HEK293 (cell line): ENCODE results near the gene ACSS2.
A peak's percentile ranks its signal among the peaks of the same experiment; 100 is the strongest.

ENCODE experiments used
- CTCF ChIA-PET: fragments of 350-600 bp; formaldehyde crosslinking; extraction: SDS; loops from one replicate; lab custom pipeline; 2021; ENCODE audit warnings: antibody characterized with exemption; lab: Yijun Ruan, JAX
- POLR2A ChIA-PET: fragments of 300-600 bp; formaldehyde crosslinking; extraction: SDS; loops from one replicate; lab custom pipeline; 2020; ENCODE audit warnings: antibody characterized with exemption, inconsistent platforms; lab: Yijun Ruan, JAX
- H3K27ac ChIP-seq: fragments of 200-500 bp; sonication (Bioruptor generic); 2 replicates; pipeline ENCODE4 v1.5.1; 2014; ENCODE audit warnings: low read depth, low read length, control low read depth, inconsistent platforms; ENCODE audit errors: extremely low read depth
- H3K36me3 ChIP-seq, 2 experiments: fragments of 200-500 bp in 1 of 2; sonication (Bioruptor generic) in 1 of 2; 1 replicate in 1 of 2; 2 replicates in 1 of 2; pipeline ENCODE4 v1.5.1; 2014 to 2017; ENCODE audit warnings: inconsistent platforms in 2 of 2, low read length in 2 of 2; ENCODE audit not compliant: control insufficient read depth in 2 of 2, insufficient read depth in 1 of 2
- H3K4me1 ChIP-seq: fragments of 200-500 bp; sonication (Bioruptor generic); 2 replicates; pipeline ENCODE4 v1.5.1; 2014; ENCODE audit warnings: mild to moderate bottlenecking, low read length, inconsistent platforms; ENCODE audit not compliant: control insufficient read depth, insufficient read depth
- H3K4me3 ChIP-seq: 2 replicates; pipeline ENCODE4 v1.5.1; 2011; ENCODE audit warnings: low read depth, mild to moderate bottlenecking, control low read depth, low read length, moderate library complexity
- H3K9me3 ChIP-seq: fragments of 200-500 bp; sonication (Bioruptor generic); 2 replicates; pipeline ENCODE4 v1.5.1; 2014; ENCODE audit warnings: low read depth, low read length, inconsistent platforms; ENCODE audit not compliant: control insufficient read depth, insufficient read depth
- KLF9 ChIP-seq: fragments of 450-650 bp; formaldehyde crosslinking; IDR thresholded peaks from 2 replicates; pipeline ENCODE4 v1.5.1; 2016; ENCODE audit warnings: missing biosample characterization, missing genetic modification characterization, low read depth
- OVOL3 ChIP-seq: fragments of 450-650 bp; formaldehyde crosslinking; IDR thresholded peaks from 2 replicates; pipeline ENCODE4 v1.5.1; 2016; ENCODE audit warnings: missing biosample characterization, missing genetic modification characterization
- REPIN1 ChIP-seq: fragments of 450-650 bp; formaldehyde crosslinking; IDR thresholded peaks from 2 replicates; pipeline ENCODE4 v1.5.1; 2017; ENCODE audit warnings: missing biosample characterization, missing genetic modification characterization, low read depth
- SP2 ChIP-seq: fragments of 450-650 bp; formaldehyde crosslinking; IDR thresholded peaks from 2 replicates; pipeline ENCODE4 v1.5.1; 2016; ENCODE audit warnings: missing biosample characterization, missing genetic modification characterization
- TSHZ1 ChIP-seq: fragments of 450-650 bp; formaldehyde crosslinking; IDR thresholded peaks from 2 replicates; pipeline ENCODE4 v1.5.1; 2016; ENCODE audit warnings: missing biosample characterization, missing genetic modification characterization, borderline replicate concordance
- ZBTB10 ChIP-seq: fragments of 450-650 bp; formaldehyde crosslinking; IDR thresholded peaks from 2 replicates; pipeline ENCODE4 v1.5.1; 2016; ENCODE audit warnings: missing biosample characterization, missing genetic modification characterization
- ZBTB48 ChIP-seq: fragments of 450-650 bp; formaldehyde crosslinking; IDR thresholded peaks from 2 replicates; pipeline ENCODE4 v1.5.1; 2016; ENCODE audit warnings: missing biosample characterization, missing genetic modification characterization
- ZFP69B ChIP-seq: fragments of 450-650 bp; formaldehyde crosslinking; IDR thresholded peaks from 2 replicates; pipeline ENCODE4 v1.5.1; 2016; ENCODE audit warnings: missing biosample characterization, missing genetic modification characterization
- ZNF112 ChIP-seq: fragments of 450-650 bp; formaldehyde crosslinking; IDR thresholded peaks from 2 replicates; pipeline ENCODE4 v1.5.0; 2017; ENCODE audit warnings: missing biosample characterization, missing genetic modification characterization
- ZNF146 ChIP-seq: fragments of 450-650 bp; formaldehyde crosslinking; IDR thresholded peaks from 2 replicates; pipeline ENCODE4 v1.5.1; 2016; ENCODE audit warnings: missing biosample characterization, missing genetic modification characterization
- ZNF16 ChIP-seq: fragments of 450-650 bp; formaldehyde crosslinking; IDR thresholded peaks from 2 replicates; pipeline ENCODE4 v1.5.1; 2016; ENCODE audit warnings: low read depth, missing biosample characterization, missing genetic modification characterization
- ZNF311 ChIP-seq: fragments of 450-650 bp; formaldehyde crosslinking; IDR thresholded peaks from 2 replicates; pipeline ENCODE4 v1.5.1; 2017; ENCODE audit warnings: missing biosample characterization, missing genetic modification characterization, borderline replicate concordance
- ZNF366 ChIP-seq: fragments of 450-650 bp; formaldehyde crosslinking; conservative IDR thresholded peaks from 2 replicates; pipeline ENCODE4 v1.5.1; 2016; ENCODE audit warnings: missing biosample characterization, missing genetic modification characterization
- ZNF501 ChIP-seq: fragments of 450-650 bp; formaldehyde crosslinking; IDR thresholded peaks from 2 replicates; pipeline ENCODE4 v1.5.1; 2016; ENCODE audit warnings: missing biosample characterization, missing genetic modification characterization
- ZNF560 ChIP-seq: fragments of 450-650 bp; formaldehyde crosslinking; IDR thresholded peaks from 2 replicates; pipeline ENCODE4 v1.5.1; 2017; ENCODE audit warnings: missing biosample characterization, missing genetic modification characterization, borderline replicate concordance
- ZNF585B ChIP-seq: fragments of 450-650 bp; formaldehyde crosslinking; IDR thresholded peaks from 2 replicates; pipeline ENCODE4 v1.5.1; 2016; ENCODE audit warnings: missing biosample characterization, missing genetic modification characterization
- ZNF621 ChIP-seq: fragments of 450-650 bp; formaldehyde crosslinking; IDR thresholded peaks from 2 replicates; pipeline ENCODE4 v1.5.1; 2017; ENCODE audit warnings: missing biosample characterization, missing genetic modification characterization
- ZNF626 ChIP-seq: fragments of 450-650 bp; sonication (Bioruptor Pico); formaldehyde crosslinking; IDR thresholded peaks from 2 replicates; pipeline ENCODE4 v1.5.1; 2018; ENCODE audit warnings: missing biosample characterization, missing genetic modification characterization, inconsistent platforms
- ZNF785 ChIP-seq: fragments of 450-650 bp; formaldehyde crosslinking; IDR thresholded peaks from 2 replicates; pipeline ENCODE4 v1.5.1; 2016; ENCODE audit warnings: missing biosample characterization, missing genetic modification characterization
- ZNF843 ChIP-seq: fragments of 450-650 bp; formaldehyde crosslinking; IDR thresholded peaks from 2 replicates; pipeline ENCODE4 v1.5.1; 2016; ENCODE audit warnings: missing biosample characterization, missing genetic modification characterization
- TF ChIP-seq, protein P1 (sequence below): fragments of 450-650 bp; formaldehyde crosslinking; IDR thresholded peaks from 2 replicates; pipeline ENCODE4 v1.5.1; 2016; ENCODE audit warnings: missing biosample characterization, missing genetic modification characterization

Gene ACSS2

DNA sequence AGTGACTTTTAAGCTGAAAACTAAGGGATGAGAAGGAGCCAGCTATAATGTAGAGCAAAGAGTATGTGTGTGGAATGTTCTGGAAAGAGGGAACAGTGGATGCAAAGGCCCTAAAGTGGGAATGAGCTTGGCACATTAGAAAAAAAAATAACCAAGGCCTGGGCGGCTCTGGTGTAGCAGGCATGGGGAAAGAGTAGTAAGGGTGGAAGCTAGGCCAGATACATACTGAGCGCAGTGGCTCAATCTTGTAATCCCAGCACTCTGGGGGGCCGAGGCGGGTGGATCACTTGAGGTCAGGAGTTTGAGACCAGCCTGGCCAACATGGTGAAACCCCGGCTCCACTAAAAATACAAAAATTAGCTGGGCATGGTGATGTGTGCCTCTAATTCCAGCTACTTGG lies 12.2 kb upstream of the ACSS2 start:
- H3K27ac ChIP-seq: no peak overlapping the region
- CTCF ChIA-PET: interaction anchor here (0.5 to 1.2 kb wide), 4 partner anchors 232 to 1029 kb away, joined by 3 to 5 read pairs (median 3); no protein-coding TSS in a partner anchor
- no peak overlapping the region for H3K4me3 ChIP-seq
- H3K4me1 ChIP-seq: no peaks in the 10 kb centered on the region
- H3K9me3 ChIP-seq: no peaks in the 10 kb centered on the region
- TF ChIP-seq ZNF560 (tag by site-specific recombination) (no peak), ZNF501 (tag by site-specific recombination) (no peak), ZNF626 (tag by site-specific recombination) (no peak), ZBTB10 (tag by site-specific recombination) (no peak), ZNF585B (tag by site-specific recombination) (no peak), KLF9 (no peak), ZFP69B (tag by site-specific recombination) (no peak)
- POLR2A ChIA-PET: interaction anchor here (0.5 to 1.1 kb wide), 4 partner anchors 12 to 1245 kb away, joined by 3 to 5 read pairs (median 4); no protein-coding TSS in a partner anchor
- H3K36me3 ChIP-seq: peaks cover 0 to 50% of the 10 kb centered on the region in 2 experiments; a peak in 2 of 3 replicates

DNA sequence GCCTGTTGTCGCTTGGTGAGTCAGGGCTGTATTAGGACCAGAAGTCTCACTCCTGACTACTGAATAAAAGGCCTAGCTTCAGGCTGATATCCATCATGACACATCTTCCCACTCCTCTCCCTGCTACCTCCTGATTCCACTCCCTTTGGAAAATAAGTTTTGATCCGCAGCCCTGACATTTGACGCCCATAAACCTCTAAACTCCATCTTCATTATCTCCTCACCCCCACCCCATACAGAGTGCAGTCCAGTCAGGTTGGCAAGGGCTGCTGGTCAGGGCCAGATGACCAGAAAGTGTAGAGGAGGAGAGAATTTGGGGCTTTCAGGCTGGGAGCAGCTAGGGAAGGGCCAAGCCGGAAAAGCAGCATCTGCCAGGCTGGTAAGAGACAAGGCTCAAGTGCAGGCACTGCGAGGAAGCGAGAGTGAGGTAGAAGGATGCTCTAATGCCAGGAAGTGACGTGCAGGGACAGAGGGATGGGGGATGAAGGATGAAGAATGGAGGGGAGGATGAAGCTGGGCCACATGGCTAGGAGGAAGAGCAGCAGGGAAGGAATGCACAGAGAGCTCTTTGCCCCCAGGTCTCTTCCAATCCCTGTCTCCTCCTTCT lies 5.0 kb upstream of the ACSS2 start:
- H3K27ac ChIP-seq: no peak overlapping the region
- CTCF ChIA-PET: interaction anchor here (0.7 to 1.8 kb wide), 3 partner anchors 15 to 481 kb away, joined by 3 to 6 read pairs (median 6); no protein-coding TSS in a partner anchor
- H3K9me3 ChIP-seq: no peaks in the 10 kb centered on the region
- peaks cover 3% of the 10 kb centered on the region; the same call in 1 of the 2 replicates for H3K4me1 ChIP-seq
- H3K36me3 ChIP-seq: peaks cover 0 to 11% of the 10 kb centered on the region in 2 experiments; a peak in 1 of 3 replicates
- no peak for TF ChIP-seq OVOL3 (tag by site-specific recombination)
- TF ChIP-seq ZNF366 (tag by site-specific recombination): peak; percentile 58; the same call in 1 of the 2 replicates
- no peak for TF ChIP-seq ZNF16 (tag by site-specific recombination)
- no peak for TF ChIP-seq ZBTB48 (tag by site-specific recombination)
- POLR2A ChIA-PET: no interaction called here
- H3K4me3 ChIP-seq: no peak overlapping the region

- ChIA-PET POLR2A (interaction anchor here (1.0 kb wide), 1 partner anchor 84 kb away, joined by 4 read pairs; the partner anchor contains the start of genes GSS and MYH7B), CTCF (interaction anchor here (0.6 to 4.4 kb wide), 11 partner anchors 16 to 251 kb away, joined by 3 to 40 read pairs (median 3); partner anchors contain the start of genes GSS, MYH7B and TRPC4AP)
- Histone ChIP-seq H3K4me3 (peak overlapping the region; percentile 60), H3K36me3 (peaks cover 0 to 11% of the 10 kb centered on the region in 2 experiments; a peak in 1 of 3 replicates), H3K27ac (peak overlapping the region; percentile 35; the same call in 1 of the 2 replicates), H3K9me3 (no peaks in the 10 kb centered on the region), H3K4me1 (peaks cover 3% of the 10 kb centered on the region; the same call in 1 of the 2 replicates)
- TF ChIP-seq ZNF311 (no peak), ZNF146 (tag by site-specific recombination) (no peak), SP2 (tag by site-specific recombination) (no peak), REPIN1 (tag by site-specific recombination) (no peak), ZNF621 (tag by site-specific recombination) (no peak), ZNF843 (tag by site-specific recombination) (no peak), ZNF626 (tag by site-specific recombination) (no peak), ZNF112 (tag by site-specific recombination) (no peak), ZNF785 (tag by site-specific recombination) (no peak), TSHZ1 (no peak)
- TF ChIP-seq, protein P1, sequence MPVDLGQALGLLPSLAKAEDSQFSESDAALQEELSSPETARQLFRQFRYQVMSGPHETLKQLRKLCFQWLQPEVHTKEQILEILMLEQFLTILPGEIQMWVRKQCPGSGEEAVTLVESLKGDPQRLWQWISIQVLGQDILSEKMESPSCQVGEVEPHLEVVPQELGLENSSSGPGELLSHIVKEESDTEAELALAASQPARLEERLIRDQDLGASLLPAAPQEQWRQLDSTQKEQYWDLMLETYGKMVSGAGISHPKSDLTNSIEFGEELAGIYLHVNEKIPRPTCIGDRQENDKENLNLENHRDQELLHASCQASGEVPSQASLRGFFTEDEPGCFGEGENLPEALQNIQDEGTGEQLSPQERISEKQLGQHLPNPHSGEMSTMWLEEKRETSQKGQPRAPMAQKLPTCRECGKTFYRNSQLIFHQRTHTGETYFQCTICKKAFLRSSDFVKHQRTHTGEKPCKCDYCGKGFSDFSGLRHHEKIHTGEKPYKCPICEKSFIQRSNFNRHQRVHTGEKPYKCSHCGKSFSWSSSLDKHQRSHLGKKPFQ (tag by site-specific recombination): no peak
Observed at GRCh38 chr20:34871966-34872621, 4.3 kb upstream of the ACSS2 start.
